ENCODE results near the gene MORC2. TPM values are rescaled to one million over a fixed set of nuclear protein-coding genes. Genes with fewer than 3 reads are reported as not detected.

Gene MORC2
- total and polyA plus RNA-seq, 9 of the 15 experiments (the other 6 are each of a cell fraction or from before 2014, with no cell fraction given) = 3.3 to 34.7 (median 16.7) TPM

- no peaks in the 10 kb centered on the region for H3K9me3 ChIP-seq (replicated peaks; ENCODE audit: control insufficient read depth, insufficient read depth, low read depth, low read length)
- in situ Hi-C loops (cut with MboI) = no loop called here
- WGBS (ENCODE audit: insufficient coverage, low coverage, missing lambda C conversion rate) = 67% methylated on average over 2 of the region's 4 CpGs
- no peaks in the 10 kb centered on the region for H3K79me2 ChIP-seq (ENCODE audit: control insufficient read depth, insufficient read depth, low read length)
- TF ChIP-seq EGR1 (conservative IDR thresholded peaks at IDR 0.05) = no peak
- TF ChIP-seq NFE2L1 (tag; IDR thresholded peaks at IDR 0.05; ENCODE audit: borderline replicate concordance, low read depth) = no peak
- TF ChIP-seq TCF15 (CRISPR knock-in tag; IDR thresholded peaks at IDR 0.05) = no peak
- no peak for TF ChIP-seq TSC22D4 (tag; IDR thresholded peaks at IDR 0.05)
- no peak for TF ChIP-seq SRSF3 (IDR thresholded peaks at IDR 0.05; ENCODE audit: insufficient read depth, low read length)
- no peak for TF ChIP-seq ZBTB49 (CRISPR knock-in tag; IDR thresholded peaks at IDR 0.05; ENCODE audit: borderline replicate concordance)
- TF ChIP-seq TFAP4 (CRISPR knock-in tag; IDR thresholded peaks at IDR 0.05; ENCODE audit: borderline replicate concordance) = no peak
- no peak for TF ChIP-seq ETV5 (CRISPR knock-in tag; IDR thresholded peaks at IDR 0.05; ENCODE audit: low read depth)
- TF ChIP-seq HNRNPUL1 (IDR thresholded peaks at IDR 0.05; ENCODE audit: low read length) = no peak
- no peak for TF ChIP-seq ZNF76 (CRISPR knock-in tag; IDR thresholded peaks at IDR 0.05; ENCODE audit: borderline replicate concordance)
- no peak for TF ChIP-seq TCF7L2 (IDR thresholded peaks at IDR 0.05; ENCODE audit: low read depth, low read length)
- TF ChIP-seq MEIS2 (IDR thresholded peaks at IDR 0.05; ENCODE audit: partially characterized antibody) = no peak
- no peak for TF ChIP-seq TFE3 (CRISPR knock-in tag; IDR thresholded peaks at IDR 0.05)
- no peak for TF ChIP-seq TCFL5 (CRISPR knock-in tag; conservative IDR thresholded peaks at IDR 0.05)
- no peak for TF ChIP-seq ZNF639 (CRISPR knock-in tag; conservative IDR thresholded peaks at IDR 0.05 in 1 of 2, IDR thresholded peaks at IDR 0.05 in 1 of 2)
- TF ChIP-seq DMBX1 (CRISPR knock-in tag; IDR thresholded peaks at IDR 0.05; ENCODE audit: borderline replicate concordance) = no peak
- FAIRE-seq (no peak), ATAC-seq (no peak), DNase-seq (ENCODE audit: extremely low read depth in 1 of 4, low spot score in 3 of 4) (no peak)
- H3K9ac ChIP-seq (ENCODE audit: insufficient read depth in 1 of 2, low read depth in 2 of 2, low read length in 2 of 2) = no peak overlapping the region
- ChIA-PET CTCF (ENCODE audit: low intra/inter-chr PET ratio) (no interaction called here), POLR2A (no interaction called here)
- no peak overlapping the region for H3K4me2 ChIP-seq (ENCODE audit: insufficient read depth, low read length)
- intact Hi-C loops (cut with micrococcal nuclease) = no loop called here
- BruUV-seq (replicated peaks) = no TSS peak
- no peaks in the 10 kb centered on the region for H3K27me3 ChIP-seq (ENCODE audit: control insufficient read depth in 2 of 2, insufficient read depth in 2 of 2, low read length in 2 of 2)
- H2AFZ ChIP-seq (ENCODE audit: low read depth, low read length) = no peak overlapping the region
- H4K20me1 ChIP-seq (replicated peaks; ENCODE audit: control insufficient read depth, insufficient read depth, low read length) = no peaks in the 10 kb centered on the region
- H3K36me3 ChIP-seq (ENCODE audit: control insufficient read depth, insufficient read depth, low read length) = peaks cover 60% of the 10 kb centered on the region; the same call in 2 of the 3 replicates
- no peaks in the 10 kb centered on the region for H3K4me1 ChIP-seq (replicated peaks in 1 of 2; ENCODE audit: control insufficient read depth in 2 of 2, insufficient read depth in 2 of 2, low read length in 2 of 2)
- H3K9me1 ChIP-seq (ENCODE audit: control insufficient read depth, insufficient read depth, low read length) = no peaks in the 10 kb centered on the region
- no peak overlapping the region for H3K27ac ChIP-seq (ENCODE audit: extremely low read depth, low read depth, low read length)
- no peak overlapping the region for H3K4me3 ChIP-seq
These were observed 41.9 kb downstream of the MORC2 start for GRCh38 chr22:30926706-30927105.

Measured in K562 (cell line).